HEK293 (cell line): ENCODE data around the gene GRHL3.

Source experiments
- ZBTB48 ChIP-seq: fragments of 450-650 bp; formaldehyde crosslinking; IDR thresholded peaks from 2 replicates; pipeline ENCODE4 v1.5.1; 2016; ENCODE audit warnings: missing biosample characterization, missing genetic modification characterization
- ZNF184 ChIP-seq: fragments of 450-650 bp; IDR thresholded peaks from 2 replicates; pipeline ENCODE4 v1.5.1; 2018; ENCODE audit warnings: missing biosample characterization, mild to moderate bottlenecking, missing genetic modification characterization
- ZNF501 ChIP-seq: fragments of 450-650 bp; formaldehyde crosslinking; IDR thresholded peaks from 2 replicates; pipeline ENCODE4 v1.5.1; 2016; ENCODE audit warnings: missing biosample characterization, missing genetic modification characterization
- ZNF701 ChIP-seq: fragments of 450-650 bp; formaldehyde crosslinking; IDR thresholded peaks from 2 replicates; pipeline ENCODE4 v1.5.1; 2016; ENCODE audit warnings: missing biosample characterization, missing genetic modification characterization
- TF ChIP-seq, protein P1 (sequence below): fragments of 450-650 bp; formaldehyde crosslinking; IDR thresholded peaks from 2 replicates; pipeline ENCODE4 v1.5.1; 2016; ENCODE audit warnings: missing biosample characterization, missing genetic modification characterization
- TF ChIP-seq, protein P2 (sequence below): fragments of 450-650 bp; formaldehyde crosslinking; IDR thresholded peaks from 2 replicates; pipeline ENCODE4 v1.5.1; 2016; ENCODE audit warnings: missing biosample characterization, missing genetic modification characterization, borderline replicate concordance
- TF ChIP-seq, protein P3 (sequence below): fragments of 450-650 bp; formaldehyde crosslinking; IDR thresholded peaks from 2 replicates; pipeline ENCODE4 v1.5.1; 2016; ENCODE audit warnings: missing biosample characterization, missing genetic modification characterization
- TF ChIP-seq, protein P4 (sequence below): fragments of 450-650 bp; formaldehyde crosslinking; IDR thresholded peaks from 2 replicates; pipeline ENCODE4 v1.5.1; 2016; ENCODE audit warnings: missing biosample characterization, missing genetic modification characterization

DNA sequence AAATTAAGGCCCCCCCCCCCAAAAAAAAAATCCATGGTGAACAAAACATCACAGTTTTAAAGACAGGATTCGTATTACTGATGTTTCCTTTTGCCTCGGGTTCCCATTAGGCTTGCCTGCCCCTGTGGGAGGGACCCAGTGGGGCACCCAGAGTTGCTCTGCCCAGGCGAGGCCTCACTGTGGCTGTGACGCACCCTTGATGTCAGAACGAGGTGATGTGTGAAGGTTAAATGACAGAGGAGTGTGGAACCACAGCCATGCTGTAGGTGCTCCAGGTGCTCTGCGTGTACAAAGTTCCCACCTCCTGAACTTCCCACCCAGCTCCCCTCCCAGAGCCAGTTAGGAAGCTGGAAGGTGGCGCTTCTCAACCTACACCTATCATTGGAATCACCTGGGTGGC lies 37.9 kb downstream of the GRHL3 start:
- TF ChIP-seq, protein P1, sequence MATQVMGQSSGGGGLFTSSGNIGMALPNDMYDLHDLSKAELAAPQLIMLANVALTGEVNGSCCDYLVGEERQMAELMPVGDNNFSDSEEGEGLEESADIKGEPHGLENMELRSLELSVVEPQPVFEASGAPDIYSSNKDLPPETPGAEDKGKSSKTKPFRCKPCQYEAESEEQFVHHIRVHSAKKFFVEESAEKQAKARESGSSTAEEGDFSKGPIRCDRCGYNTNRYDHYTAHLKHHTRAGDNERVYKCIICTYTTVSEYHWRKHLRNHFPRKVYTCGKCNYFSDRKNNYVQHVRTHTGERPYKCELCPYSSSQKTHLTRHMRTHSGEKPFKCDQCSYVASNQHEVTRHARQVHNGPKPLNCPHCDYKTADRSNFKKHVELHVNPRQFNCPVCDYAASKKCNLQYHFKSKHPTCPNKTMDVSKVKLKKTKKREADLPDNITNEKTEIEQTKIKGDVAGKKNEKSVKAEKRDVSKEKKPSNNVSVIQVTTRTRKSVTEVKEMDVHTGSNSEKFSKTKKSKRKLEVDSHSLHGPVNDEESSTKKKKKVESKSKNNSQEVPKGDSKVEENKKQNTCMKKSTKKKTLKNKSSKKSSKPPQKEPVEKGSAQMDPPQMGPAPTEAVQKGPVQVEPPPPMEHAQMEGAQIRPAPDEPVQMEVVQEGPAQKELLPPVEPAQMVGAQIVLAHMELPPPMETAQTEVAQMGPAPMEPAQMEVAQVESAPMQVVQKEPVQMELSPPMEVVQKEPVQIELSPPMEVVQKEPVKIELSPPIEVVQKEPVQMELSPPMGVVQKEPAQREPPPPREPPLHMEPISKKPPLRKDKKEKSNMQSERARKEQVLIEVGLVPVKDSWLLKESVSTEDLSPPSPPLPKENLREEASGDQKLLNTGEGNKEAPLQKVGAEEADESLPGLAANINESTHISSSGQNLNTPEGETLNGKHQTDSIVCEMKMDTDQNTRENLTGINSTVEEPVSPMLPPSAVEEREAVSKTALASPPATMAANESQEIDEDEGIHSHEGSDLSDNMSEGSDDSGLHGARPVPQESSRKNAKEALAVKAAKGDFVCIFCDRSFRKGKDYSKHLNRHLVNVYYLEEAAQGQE (tag by site-specific recombination), result no peak
- TF ChIP-seq ZNF701 (no peak), ZNF184 (tag by site-specific recombination) (no peak), ZNF501 (tag by site-specific recombination) (no peak), ZBTB48 (tag by site-specific recombination) (no peak)
- TF ChIP-seq, protein P2, sequence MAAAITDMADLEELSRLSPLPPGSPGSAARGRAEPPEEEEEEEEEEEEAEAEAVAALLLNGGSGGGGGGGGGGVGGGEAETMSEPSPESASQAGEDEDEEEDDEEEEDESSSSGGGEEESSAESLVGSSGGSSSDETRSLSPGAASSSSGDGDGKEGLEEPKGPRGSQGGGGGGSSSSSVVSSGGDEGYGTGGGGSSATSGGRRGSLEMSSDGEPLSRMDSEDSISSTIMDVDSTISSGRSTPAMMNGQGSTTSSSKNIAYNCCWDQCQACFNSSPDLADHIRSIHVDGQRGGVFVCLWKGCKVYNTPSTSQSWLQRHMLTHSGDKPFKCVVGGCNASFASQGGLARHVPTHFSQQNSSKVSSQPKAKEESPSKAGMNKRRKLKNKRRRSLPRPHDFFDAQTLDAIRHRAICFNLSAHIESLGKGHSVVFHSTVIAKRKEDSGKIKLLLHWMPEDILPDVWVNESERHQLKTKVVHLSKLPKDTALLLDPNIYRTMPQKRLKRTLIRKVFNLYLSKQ (tag by site-specific recombination), result no peak
- TF ChIP-seq, protein P3, sequence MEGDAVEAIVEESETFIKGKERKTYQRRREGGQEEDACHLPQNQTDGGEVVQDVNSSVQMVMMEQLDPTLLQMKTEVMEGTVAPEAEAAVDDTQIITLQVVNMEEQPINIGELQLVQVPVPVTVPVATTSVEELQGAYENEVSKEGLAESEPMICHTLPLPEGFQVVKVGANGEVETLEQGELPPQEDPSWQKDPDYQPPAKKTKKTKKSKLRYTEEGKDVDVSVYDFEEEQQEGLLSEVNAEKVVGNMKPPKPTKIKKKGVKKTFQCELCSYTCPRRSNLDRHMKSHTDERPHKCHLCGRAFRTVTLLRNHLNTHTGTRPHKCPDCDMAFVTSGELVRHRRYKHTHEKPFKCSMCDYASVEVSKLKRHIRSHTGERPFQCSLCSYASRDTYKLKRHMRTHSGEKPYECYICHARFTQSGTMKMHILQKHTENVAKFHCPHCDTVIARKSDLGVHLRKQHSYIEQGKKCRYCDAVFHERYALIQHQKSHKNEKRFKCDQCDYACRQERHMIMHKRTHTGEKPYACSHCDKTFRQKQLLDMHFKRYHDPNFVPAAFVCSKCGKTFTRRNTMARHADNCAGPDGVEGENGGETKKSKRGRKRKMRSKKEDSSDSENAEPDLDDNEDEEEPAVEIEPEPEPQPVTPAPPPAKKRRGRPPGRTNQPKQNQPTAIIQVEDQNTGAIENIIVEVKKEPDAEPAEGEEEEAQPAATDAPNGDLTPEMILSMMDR (tag by site-specific recombination), result no peak
- TF ChIP-seq, protein P4, sequence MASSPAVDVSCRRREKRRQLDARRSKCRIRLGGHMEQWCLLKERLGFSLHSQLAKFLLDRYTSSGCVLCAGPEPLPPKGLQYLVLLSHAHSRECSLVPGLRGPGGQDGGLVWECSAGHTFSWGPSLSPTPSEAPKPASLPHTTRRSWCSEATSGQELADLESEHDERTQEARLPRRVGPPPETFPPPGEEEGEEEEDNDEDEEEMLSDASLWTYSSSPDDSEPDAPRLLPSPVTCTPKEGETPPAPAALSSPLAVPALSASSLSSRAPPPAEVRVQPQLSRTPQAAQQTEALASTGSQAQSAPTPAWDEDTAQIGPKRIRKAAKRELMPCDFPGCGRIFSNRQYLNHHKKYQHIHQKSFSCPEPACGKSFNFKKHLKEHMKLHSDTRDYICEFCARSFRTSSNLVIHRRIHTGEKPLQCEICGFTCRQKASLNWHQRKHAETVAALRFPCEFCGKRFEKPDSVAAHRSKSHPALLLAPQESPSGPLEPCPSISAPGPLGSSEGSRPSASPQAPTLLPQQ, result no peak
